Chondrocyte (in vitro differentiated cells): ENCODE measurements around the gene ZBTB7B. TPM values are rescaled to one million over a fixed set of nuclear protein-coding genes. Genes with fewer than 3 reads are reported as not detected.
"Not testable (repeated sequence)": the region's sequence is repeated elsewhere in the genome, so short reads cannot be mapped to it uniquely, and the experiment has no call there.

Source experiments
- DNase-seq: peaks from one replicate; pipeline ENCODE4 v3.0.0; 2021; ENCODE audit warnings: mixed read lengths, low spot score
- H3K27ac Mint-ChIP-seq: one replicate; pipeline ENCODE4 v1.8.0; 2021; ENCODE audit warnings: mild to moderate bottlenecking, moderate library complexity, mixed read lengths; ENCODE audit not compliant: unreplicated experiment
- H3K27me3 Mint-ChIP-seq: 2 replicates; pipeline ENCODE4 v1.8.0; 2021; ENCODE audit warnings: low read depth, mixed read lengths
- H3K36me3 Mint-ChIP-seq: 2 replicates; pipeline ENCODE4 v1.8.0; 2021; ENCODE audit warnings: low read depth, mixed read lengths
- H3K4me1 Mint-ChIP-seq: 2 replicates; pipeline ENCODE4 v1.8.0; 2021; ENCODE audit warnings: low read depth, mild to moderate bottlenecking, mixed read lengths
- H3K4me3 Mint-ChIP-seq: one replicate; pipeline ENCODE4 v1.8.0; 2021; ENCODE audit warnings: mild to moderate bottlenecking, moderate library complexity, mixed read lengths; ENCODE audit not compliant: unreplicated experiment
- H3K9me3 Mint-ChIP-seq: 2 replicates; pipeline ENCODE4 v1.8.0; 2021; ENCODE audit warnings: low read depth, mixed read lengths
- total RNA-seq: library from RNA; stranded (reverse); gene quantifications from 3 replicates; pipeline ENCODE4 v1.2.1, GENCODE V29; 2021
- TF ChIP-seq, protein P1 (sequence below): fragments of 200-600 bp; sonication (generic); IDR thresholded peaks from 2 replicates; pipeline ENCODE4 v1.5.0; 2021; ENCODE audit warnings: antibody characterized with exemption, mild to moderate bottlenecking, moderate library complexity

Gene ZBTB7B
- total RNA-seq, 1 donor from 2014 or later = 41.1 TPM

DNA sequence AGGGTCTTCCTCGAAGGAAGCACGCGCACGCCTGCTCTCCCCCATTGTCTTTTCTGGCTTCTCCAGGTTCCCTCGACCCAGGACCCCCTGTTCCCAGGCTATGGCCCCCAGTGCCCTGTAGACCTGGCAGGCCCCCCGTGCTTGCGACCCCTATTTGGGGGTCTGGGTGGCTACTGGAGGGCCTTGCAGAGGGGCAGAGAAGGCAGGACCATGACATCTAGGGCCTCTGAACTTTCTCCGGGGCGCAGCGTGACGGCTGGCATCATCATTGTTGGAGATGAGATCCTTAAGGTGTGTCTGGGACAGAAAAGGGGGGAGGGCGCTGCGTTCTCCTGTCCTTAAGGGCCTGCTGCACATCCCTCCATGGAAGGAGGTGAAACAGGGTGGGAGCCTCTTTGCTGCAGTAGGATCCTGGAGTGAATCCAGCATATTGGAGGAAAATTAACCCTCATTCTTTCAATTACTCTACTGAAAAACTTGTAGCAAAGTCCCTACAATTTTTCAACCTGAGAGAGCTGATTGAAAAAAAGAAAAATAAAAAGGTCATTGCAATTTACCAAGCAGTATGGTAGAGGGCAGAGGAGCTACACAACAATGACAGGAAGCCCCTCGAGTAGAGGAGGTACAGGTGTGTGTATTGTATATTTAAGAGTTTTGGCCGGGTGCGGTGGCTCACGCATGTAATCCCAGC lies 18.7 kb upstream of the ZBTB7B start:
- DNase-seq = peak; percentile 58
- Mint-ChIP-seq H3K4me3 (no peak overlapping the region), H3K36me3 (peaks cover 3% of the 10 kb centered on the region), H3K27ac (no peak overlapping the region), H3K27me3 (no peaks in the 10 kb centered on the region), H3K4me1 (peaks cover 6% of the 10 kb centered on the region), H3K9me3 (no peaks in the 10 kb centered on the region)
- TF ChIP-seq, protein P1, sequence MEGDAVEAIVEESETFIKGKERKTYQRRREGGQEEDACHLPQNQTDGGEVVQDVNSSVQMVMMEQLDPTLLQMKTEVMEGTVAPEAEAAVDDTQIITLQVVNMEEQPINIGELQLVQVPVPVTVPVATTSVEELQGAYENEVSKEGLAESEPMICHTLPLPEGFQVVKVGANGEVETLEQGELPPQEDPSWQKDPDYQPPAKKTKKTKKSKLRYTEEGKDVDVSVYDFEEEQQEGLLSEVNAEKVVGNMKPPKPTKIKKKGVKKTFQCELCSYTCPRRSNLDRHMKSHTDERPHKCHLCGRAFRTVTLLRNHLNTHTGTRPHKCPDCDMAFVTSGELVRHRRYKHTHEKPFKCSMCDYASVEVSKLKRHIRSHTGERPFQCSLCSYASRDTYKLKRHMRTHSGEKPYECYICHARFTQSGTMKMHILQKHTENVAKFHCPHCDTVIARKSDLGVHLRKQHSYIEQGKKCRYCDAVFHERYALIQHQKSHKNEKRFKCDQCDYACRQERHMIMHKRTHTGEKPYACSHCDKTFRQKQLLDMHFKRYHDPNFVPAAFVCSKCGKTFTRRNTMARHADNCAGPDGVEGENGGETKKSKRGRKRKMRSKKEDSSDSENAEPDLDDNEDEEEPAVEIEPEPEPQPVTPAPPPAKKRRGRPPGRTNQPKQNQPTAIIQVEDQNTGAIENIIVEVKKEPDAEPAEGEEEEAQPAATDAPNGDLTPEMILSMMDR = no peak

DNA sequence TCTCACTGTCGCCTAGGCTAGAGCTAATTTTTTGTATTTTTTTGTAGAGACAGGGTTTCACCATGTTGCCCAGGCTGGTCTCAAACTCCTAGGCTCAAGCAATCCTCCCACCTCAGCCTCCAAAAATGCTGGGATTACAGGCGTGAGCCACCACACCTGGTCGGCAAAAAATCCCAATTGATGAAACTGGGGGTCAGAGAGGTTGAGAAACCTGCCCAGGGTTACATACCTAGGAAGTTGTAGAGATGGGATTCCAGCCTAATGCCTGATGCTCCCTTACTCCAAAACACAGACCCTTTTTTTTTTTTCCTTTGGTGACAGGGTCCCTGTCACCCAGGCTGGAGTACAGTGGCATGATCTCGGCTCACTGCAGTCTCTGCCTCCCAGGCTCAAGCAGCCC lies 15.9 kb upstream of the ZBTB7B start:
- H3K27me3 Mint-ChIP-seq, H3K4me1 Mint-ChIP-seq, H3K36me3 Mint-ChIP-seq, H3K27ac Mint-ChIP-seq, H3K4me3 Mint-ChIP-seq, H3K9me3 Mint-ChIP-seq, DNase-seq: not testable (repeated sequence)

GRCh38 chr1:154987326-154987725 lies 15.3 kb upstream of the ZBTB7B start:
- peaks cover 7% of the 10 kb centered on the region for H3K36me3 Mint-ChIP-seq
- H3K4me3 Mint-ChIP-seq = no peak overlapping the region
- no peak overlapping the region for H3K27ac Mint-ChIP-seq
- no peaks in the 10 kb centered on the region for H3K27me3 Mint-ChIP-seq
- peaks cover 6% of the 10 kb centered on the region for H3K4me1 Mint-ChIP-seq
- no peaks in the 10 kb centered on the region for H3K9me3 Mint-ChIP-seq
- TF ChIP-seq, protein P1 = no peak
- DNase-seq = no peak

GRCh38 chr1:154988058-154988954 lies 14.3 kb upstream of the ZBTB7B start:
- Mint-ChIP-seq H3K4me1 (peaks cover 10% of the 10 kb centered on the region), H3K27me3 (no peaks in the 10 kb centered on the region), H3K27ac (no peak overlapping the region), H3K9me3 (no peaks in the 10 kb centered on the region), H3K36me3 (peaks cover 7% of the 10 kb centered on the region), H3K4me3 (no peak overlapping the region)
- DNase-seq = peak; percentile 51
- TF ChIP-seq, protein P1 = no peak

- Mint-ChIP-seq H3K27ac (no peak overlapping the region), H3K4me1 (peaks cover 4% of the 10 kb centered on the region), H3K4me3 (no peak overlapping the region)
Measured at GRCh38 chr1:154989195-154989860, 13.3 kb upstream of the ZBTB7B start.

More at GRCh38 chr1:154989195-154989860, 13.3 kb upstream of the ZBTB7B start:
- Mint-ChIP-seq H3K36me3 (peaks cover 7% of the 10 kb centered on the region), H3K27me3 (no peaks in the 10 kb centered on the region), H3K9me3 (no peaks in the 10 kb centered on the region)
- peak; percentile 51 for DNase-seq
- TF ChIP-seq, protein P1 = no peak
